ENCODE data around the gene CILP2. TPM values are rescaled to one million over a fixed set of nuclear protein-coding genes. Genes with fewer than 3 reads are reported as not detected.

Gene CILP2
- total RNA-seq, 1 donor from 2014 or later: 0.98 TPM

DNA sequence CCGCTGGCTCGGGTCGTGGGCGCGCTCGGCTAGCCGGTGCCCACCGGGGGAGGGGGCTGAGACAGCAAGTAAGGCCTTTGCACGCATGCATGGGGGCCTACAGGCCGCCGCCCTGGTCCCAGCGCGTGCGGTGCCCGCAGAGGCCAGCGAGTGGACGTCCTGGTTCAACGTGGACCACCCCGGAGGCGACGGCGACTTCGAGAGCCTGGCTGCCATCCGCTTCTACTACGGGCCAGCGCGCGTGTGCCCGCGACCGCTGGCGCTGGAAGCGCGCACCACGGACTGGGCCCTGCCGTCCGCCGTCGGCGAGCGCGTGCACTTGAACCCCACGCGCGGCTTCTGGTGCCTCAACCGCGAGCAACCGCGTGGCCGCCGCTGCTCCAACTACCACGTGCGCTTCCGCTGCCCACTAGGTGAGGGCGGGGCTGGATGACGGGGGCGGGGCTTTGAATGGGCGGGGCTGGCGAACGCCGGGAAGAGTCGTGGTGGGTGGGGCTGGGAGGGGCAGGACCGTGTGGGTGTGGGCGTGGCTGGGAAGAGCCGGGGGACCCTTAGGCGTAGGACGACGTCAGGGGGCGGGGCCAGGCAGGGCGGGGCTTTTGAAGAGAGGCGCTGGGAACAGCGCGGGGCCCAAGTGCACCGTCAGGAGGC lies 2.1 kb downstream of the CILP2 start:
- H3K36me3 ChIP-seq: no peaks in the 10 kb centered on the region
- TF ChIP-seq POLR2AphosphoS5 (IDR thresholded peaks at IDR 0.05; ENCODE audit: insufficient read depth in 1 of 2, low read depth in 1 of 2) (no peak), POLR2A (IDR thresholded peaks at IDR 0.05) (no peak)
- TF ChIP-seq, protein P1, sequence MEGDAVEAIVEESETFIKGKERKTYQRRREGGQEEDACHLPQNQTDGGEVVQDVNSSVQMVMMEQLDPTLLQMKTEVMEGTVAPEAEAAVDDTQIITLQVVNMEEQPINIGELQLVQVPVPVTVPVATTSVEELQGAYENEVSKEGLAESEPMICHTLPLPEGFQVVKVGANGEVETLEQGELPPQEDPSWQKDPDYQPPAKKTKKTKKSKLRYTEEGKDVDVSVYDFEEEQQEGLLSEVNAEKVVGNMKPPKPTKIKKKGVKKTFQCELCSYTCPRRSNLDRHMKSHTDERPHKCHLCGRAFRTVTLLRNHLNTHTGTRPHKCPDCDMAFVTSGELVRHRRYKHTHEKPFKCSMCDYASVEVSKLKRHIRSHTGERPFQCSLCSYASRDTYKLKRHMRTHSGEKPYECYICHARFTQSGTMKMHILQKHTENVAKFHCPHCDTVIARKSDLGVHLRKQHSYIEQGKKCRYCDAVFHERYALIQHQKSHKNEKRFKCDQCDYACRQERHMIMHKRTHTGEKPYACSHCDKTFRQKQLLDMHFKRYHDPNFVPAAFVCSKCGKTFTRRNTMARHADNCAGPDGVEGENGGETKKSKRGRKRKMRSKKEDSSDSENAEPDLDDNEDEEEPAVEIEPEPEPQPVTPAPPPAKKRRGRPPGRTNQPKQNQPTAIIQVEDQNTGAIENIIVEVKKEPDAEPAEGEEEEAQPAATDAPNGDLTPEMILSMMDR (IDR thresholded peaks at IDR 0.05): no peak
- H3K4me1 ChIP-seq: peaks cover 37% of the 10 kb centered on the region
- DNase-seq (ENCODE audit: extremely low spot score in 2 of 2): no peak
- H3K4me3 ChIP-seq: peak overlapping the region; percentile 16 to 21
- intact Hi-C loops (cut with DNase I): loop anchor here (10.0 kb wide), 1 partner anchor 415 kb away; no protein-coding TSS in a partner anchor
- H3K27ac ChIP-seq: no peak overlapping the region
- no peaks in the 10 kb centered on the region for H3K9me3 ChIP-seq
- H3K27me3 ChIP-seq: no peaks in the 10 kb centered on the region

- TF ChIP-seq, protein P1 (IDR thresholded peaks at IDR 0.05): no peak
- TF ChIP-seq POLR2A (IDR thresholded peaks at IDR 0.05) (no peak), POLR2AphosphoS5 (IDR thresholded peaks at IDR 0.05; ENCODE audit: insufficient read depth in 1 of 2, low read depth in 1 of 2) (no peak)
- H3K4me3 ChIP-seq: peak overlapping the region; percentile 16 to 21
- intact Hi-C loops (cut with DNase I): loop anchor here (10.0 kb wide), 1 partner anchor 414 kb away; no protein-coding TSS in a partner anchor
- H3K27ac ChIP-seq: no peak overlapping the region
- no peaks in the 10 kb centered on the region for H3K36me3 ChIP-seq
- no peaks in the 10 kb centered on the region for H3K9me3 ChIP-seq
- H3K27me3 ChIP-seq: no peaks in the 10 kb centered on the region
- DNase-seq (ENCODE audit: extremely low spot score in 2 of 2): no peak
- peaks cover 37% of the 10 kb centered on the region for H3K4me1 ChIP-seq
Observed at GRCh38 chr19:19540715-19541515, 2.9 kb downstream of the CILP2 start.

DNA sequence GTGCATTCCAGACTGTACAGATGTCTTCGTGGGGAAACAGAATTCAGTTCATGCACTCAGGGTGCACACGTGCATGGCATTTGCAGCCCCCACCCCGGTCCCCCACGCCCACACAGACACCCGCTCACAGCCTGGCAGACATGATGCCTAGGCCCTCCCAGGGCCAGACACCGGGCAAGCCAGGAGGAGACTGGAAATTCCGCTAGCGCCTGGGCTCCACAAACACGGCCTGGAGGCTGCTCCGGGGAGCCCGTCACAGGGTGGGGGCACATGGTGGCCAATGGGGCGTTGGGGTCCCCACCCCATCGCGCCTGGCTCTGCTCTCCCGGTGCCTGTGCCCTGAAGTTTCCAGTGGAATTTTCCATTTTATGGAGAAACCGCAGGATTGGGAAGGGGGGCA lies 3.6 kb downstream of the CILP2 start:
- Histone ChIP-seq H3K9me3 (no peaks in the 10 kb centered on the region), H3K36me3 (no peaks in the 10 kb centered on the region), H3K4me3 (no peak overlapping the region), H3K27ac (no peak overlapping the region), H3K4me1 (peaks cover 37% of the 10 kb centered on the region), H3K27me3 (no peaks in the 10 kb centered on the region)
- DNase-seq (ENCODE audit: extremely low spot score in 2 of 2): no peak
- intact Hi-C loops (cut with DNase I): loop anchor here (10.0 kb wide), 1 partner anchor 413 kb away; no protein-coding TSS in a partner anchor
- TF ChIP-seq POLR2A (IDR thresholded peaks at IDR 0.05) (no peak), POLR2AphosphoS5 (IDR thresholded peaks at IDR 0.05; ENCODE audit: insufficient read depth in 1 of 2, low read depth in 1 of 2) (no peak)
- TF ChIP-seq, protein P1 (IDR thresholded peaks at IDR 0.05): no peak

- TF ChIP-seq, protein P1 (IDR thresholded peaks at IDR 0.05): no peak
- TF ChIP-seq POLR2AphosphoS5 (IDR thresholded peaks at IDR 0.05; ENCODE audit: insufficient read depth in 1 of 2, low read depth in 1 of 2): no peak
- no peak for TF ChIP-seq POLR2A (IDR thresholded peaks at IDR 0.05)
- no peak for DNase-seq (ENCODE audit: extremely low spot score in 2 of 2)
- H3K9me3 ChIP-seq: no peaks in the 10 kb centered on the region
- peaks cover 37% of the 10 kb centered on the region for H3K4me1 ChIP-seq
- H3K36me3 ChIP-seq: no peaks in the 10 kb centered on the region
- intact Hi-C loops (cut with DNase I): loop anchor here (10.0 kb wide), 1 partner anchor 412 kb away; no protein-coding TSS in a partner anchor
- no peak overlapping the region for H3K4me3 ChIP-seq
- no peak overlapping the region for H3K27ac ChIP-seq
- H3K27me3 ChIP-seq: no peaks in the 10 kb centered on the region
Observed at GRCh38 chr19:19542507-19542906, 4.4 kb downstream of the CILP2 start.
